Measurements from ENCODE around the gene SOX9.

DNA sequence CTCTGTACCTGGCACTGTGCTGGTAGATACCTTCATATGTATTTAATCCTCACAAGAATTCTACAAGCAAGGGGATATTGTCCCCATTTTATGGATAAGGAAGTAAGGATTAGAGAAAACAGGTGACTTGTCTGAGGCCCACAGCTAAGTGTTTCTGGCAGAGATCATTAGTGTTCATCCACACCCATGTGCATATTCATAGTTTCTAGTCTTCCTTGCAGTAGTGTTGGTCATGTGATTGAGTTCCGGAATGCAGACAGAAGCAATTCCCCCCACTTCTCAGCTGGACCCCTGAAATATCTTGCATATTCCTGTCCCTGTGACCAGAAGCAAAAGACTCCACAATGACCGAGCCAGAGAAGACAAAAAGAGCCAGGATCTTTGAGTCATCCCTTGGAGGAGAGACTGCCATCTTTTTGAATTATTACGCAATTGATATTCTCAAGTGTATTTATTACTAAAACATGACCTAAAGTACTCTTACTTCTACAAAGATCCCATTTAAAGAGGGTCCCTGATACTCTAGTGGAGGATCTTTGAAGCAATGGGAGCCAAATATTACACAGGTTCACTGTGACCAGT is 43.4 kb downstream of the SOX9 start:
- no peak for TF ChIP-seq FOXK2 (IDR thresholded peaks at IDR 0.05)
- no peak for TF ChIP-seq TARDBP (IDR thresholded peaks at IDR 0.05)
- TF ChIP-seq, protein P1, sequence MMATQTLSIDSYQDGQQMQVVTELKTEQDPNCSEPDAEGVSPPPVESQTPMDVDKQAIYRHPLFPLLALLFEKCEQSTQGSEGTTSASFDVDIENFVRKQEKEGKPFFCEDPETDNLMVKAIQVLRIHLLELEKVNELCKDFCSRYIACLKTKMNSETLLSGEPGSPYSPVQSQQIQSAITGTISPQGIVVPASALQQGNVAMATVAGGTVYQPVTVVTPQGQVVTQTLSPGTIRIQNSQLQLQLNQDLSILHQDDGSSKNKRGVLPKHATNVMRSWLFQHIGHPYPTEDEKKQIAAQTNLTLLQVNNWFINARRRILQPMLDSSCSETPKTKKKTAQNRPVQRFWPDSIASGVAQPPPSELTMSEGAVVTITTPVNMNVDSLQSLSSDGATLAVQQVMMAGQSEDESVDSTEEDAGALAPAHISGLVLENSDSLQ (IDR thresholded peaks at IDR 0.05): no peak
- TF ChIP-seq FOXA1 (IDR thresholded peaks at IDR 0.05): no peak
- TF ChIP-seq LEF1 (IDR thresholded peaks at IDR 0.05; ENCODE audit: borderline replicate concordance): no peak
- no peak for TF ChIP-seq SP1 (IDR thresholded peaks at IDR 0.05)
- no peak for TF ChIP-seq BHLHE40 (IDR thresholded peaks at IDR 0.05; ENCODE audit: borderline replicate concordance)
